Activated CD4-positive, alpha-beta memory T cell treated with anti-CD3 and anti-CD28 coated beads, Interleukin-2, amount 10 ng/mL, durations not matched to agents 7 days and 5 days (primary cell): Measurements from ENCODE around the gene COPS3. TPM values are rescaled to one million over a fixed set of nuclear protein-coding genes. Genes with fewer than 3 reads are reported as not detected.
"Not testable (repeated sequence)": the region's sequence is repeated elsewhere in the genome, so short reads cannot be mapped to it uniquely, and the experiment has no call there.

Experiments
- CTCF ChIA-PET: fragments of 350-600 bp; sonication (Branson Sonifier 250); formaldehyde crosslinking; loops from one replicate; lab custom pipeline; 2021; ENCODE audit warnings: antibody characterized with exemption, inconsistent platforms; lab: Charles Lee
- POLR2A ChIA-PET: fragments of 350-600 bp; sonication (Branson Sonifier 250); formaldehyde crosslinking; loops from one replicate; lab custom pipeline; 2021; ENCODE audit warnings: antibody characterized with exemption; lab: Charles Lee
- DNase-seq: peaks from one replicate; pipeline ENCODE4 v3.0.0-alpha.2; 2020
- H3K27ac Mint-ChIP-seq: one replicate; pipeline ENCODE4 v1.8.0; 2021; ENCODE audit warnings: mild to moderate bottlenecking, mixed read lengths
- H3K27me3 Mint-ChIP-seq: one replicate; pipeline ENCODE4 v1.8.0; 2021; ENCODE audit warnings: mixed read lengths
- H3K36me3 Mint-ChIP-seq: one replicate; pipeline ENCODE4 v1.8.0; 2021; ENCODE audit warnings: low read depth, mixed read lengths
- H3K4me1 Mint-ChIP-seq: one replicate; pipeline ENCODE4 v1.8.0; 2021; ENCODE audit warnings: mixed read lengths
- H3K4me3 Mint-ChIP-seq: one replicate; pipeline ENCODE4 v1.8.0; 2021; ENCODE audit warnings: mild to moderate bottlenecking, mixed read lengths
- H3K9me3 Mint-ChIP-seq: one replicate; pipeline ENCODE4 v1.8.0; 2021; ENCODE audit warnings: mixed read lengths
- total RNA-seq, 2 experiments: library from RNA; stranded (reverse); gene quantifications; one replicate each; pipeline ENCODE4 v1.2.3, GENCODE V29; 2021

The COPS3 gene
- total RNA-seq, 2 experiments from 2014 or later = 99.9 to 109 TPM

DNA sequence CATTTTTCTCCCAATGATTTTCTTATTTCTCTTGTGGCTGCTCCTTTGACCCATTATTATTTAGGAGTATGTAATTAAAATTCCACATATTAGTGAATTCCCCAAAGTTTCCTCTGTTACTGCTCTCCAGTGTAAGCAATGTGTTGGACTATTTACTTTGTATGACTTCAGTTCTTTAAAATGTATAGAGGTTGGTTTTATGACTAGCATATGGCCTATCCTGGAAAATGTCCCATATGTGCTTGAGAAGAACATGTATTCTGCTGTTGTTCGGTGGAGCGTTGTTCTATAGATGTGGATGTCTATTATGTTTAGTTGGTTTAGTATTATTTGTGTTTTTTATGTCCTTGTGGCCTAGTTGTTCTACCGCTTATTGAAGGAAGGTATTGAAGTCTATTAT, 16.2 kb upstream of the COPS3 start:
- POLR2A ChIA-PET = no interaction called here
- Mint-ChIP-seq H3K9me3 (no peaks in the 10 kb centered on the region), H3K27me3 (peaks cover 2% of the 10 kb centered on the region), H3K4me3 (no peak overlapping the region), H3K36me3 (no peaks in the 10 kb centered on the region), H3K27ac (no peak overlapping the region), H3K4me1 (peaks cover 23% of the 10 kb centered on the region)
- CTCF ChIA-PET = no interaction called here
- DNase-seq = no peak

GRCh38 chr17:17295141-17295540, 14.1 kb upstream of the COPS3 start:
- H3K27ac Mint-ChIP-seq = no peak overlapping the region
- DNase-seq = no peak
- no peaks in the 10 kb centered on the region for H3K9me3 Mint-ChIP-seq
- H3K4me3 Mint-ChIP-seq = no peak overlapping the region
- ChIA-PET POLR2A (no interaction called here), CTCF (no interaction called here)
- peaks cover 19% of the 10 kb centered on the region for H3K4me1 Mint-ChIP-seq
- peaks cover 2% of the 10 kb centered on the region for H3K27me3 Mint-ChIP-seq
- no peaks in the 10 kb centered on the region for H3K36me3 Mint-ChIP-seq

DNA sequence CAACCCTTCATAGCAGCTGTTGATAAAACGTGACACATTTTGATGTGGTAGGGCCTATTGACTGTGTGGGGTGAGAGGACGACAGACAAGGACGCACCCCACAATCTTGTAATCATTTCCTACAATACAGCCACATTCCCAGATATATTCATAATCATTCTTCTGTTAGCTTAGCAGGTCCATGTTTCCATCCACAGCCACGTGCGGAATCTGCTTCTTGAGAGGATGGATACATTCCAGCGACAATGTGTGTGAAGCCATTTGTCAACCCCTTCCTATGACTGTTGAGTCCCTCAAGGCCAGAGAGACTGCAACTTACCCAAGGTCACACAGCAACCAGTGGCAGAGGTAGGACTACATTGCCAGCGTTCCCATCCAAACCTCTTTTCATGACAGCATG, 8.7 kb upstream of the COPS3 start:
- Mint-ChIP-seq H3K36me3 (no peaks in the 10 kb centered on the region), H3K4me1 (no peaks in the 10 kb centered on the region), H3K27ac (no peak overlapping the region), H3K9me3 (no peaks in the 10 kb centered on the region), H3K4me3 (no peak overlapping the region), H3K27me3 (no peaks in the 10 kb centered on the region)
- POLR2A ChIA-PET = interaction anchor here (2.0 kb wide), 1 partner anchor 9 kb away, joined by 7 read pairs; the partner anchor contains the start of gene COPS3
- CTCF ChIA-PET = no interaction called here
- DNase-seq = no peak

DNA sequence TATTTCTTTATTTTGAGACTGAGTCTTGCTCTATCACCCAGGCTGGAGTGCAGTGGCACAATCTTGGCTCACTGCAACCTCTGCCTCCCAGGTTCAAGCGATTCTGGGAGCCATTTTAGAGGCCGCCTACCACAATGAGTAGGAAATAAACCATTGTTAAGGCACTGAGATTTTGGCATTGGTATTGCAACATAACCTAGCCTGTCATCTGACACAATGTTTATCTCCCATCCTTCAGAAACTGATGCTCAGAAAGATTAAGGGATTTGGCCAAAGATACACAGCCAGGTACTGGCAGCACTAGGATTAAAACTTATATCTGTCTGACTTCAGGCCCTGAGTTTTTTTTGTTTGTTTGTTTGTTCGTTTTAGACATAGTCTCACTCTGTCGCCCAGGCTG, 8.0 kb upstream of the COPS3 start:
- H3K36me3 Mint-ChIP-seq = no peaks in the 10 kb centered on the region
- no peaks in the 10 kb centered on the region for H3K27me3 Mint-ChIP-seq
- CTCF ChIA-PET = no interaction called here
- H3K4me1 Mint-ChIP-seq = no peaks in the 10 kb centered on the region
- no peaks in the 10 kb centered on the region for H3K9me3 Mint-ChIP-seq
- no peak overlapping the region for H3K4me3 Mint-ChIP-seq
- POLR2A ChIA-PET = interaction anchor here (0.6 to 2.0 kb wide), 2 partner anchors 8 to 585 kb away, joined by 3 to 7 read pairs; partner anchors contain the start of gene COPS3
- no peak for DNase-seq
- H3K27ac Mint-ChIP-seq = no peak overlapping the region

- ChIA-PET POLR2A (no interaction called here), CTCF (no interaction called here)
- Mint-ChIP-seq H3K36me3 (no peaks in the 10 kb centered on the region), H3K4me1 (peaks cover 14% of the 10 kb centered on the region), H3K9me3 (no peaks in the 10 kb centered on the region), H3K4me3 (no peak overlapping the region), H3K27me3 (peaks cover 2% of the 10 kb centered on the region), H3K27ac (no peak overlapping the region)
- no peak for DNase-seq
Observed at GRCh38 chr17:17285951-17286350, 4.9 kb upstream of the COPS3 start.

DNA sequence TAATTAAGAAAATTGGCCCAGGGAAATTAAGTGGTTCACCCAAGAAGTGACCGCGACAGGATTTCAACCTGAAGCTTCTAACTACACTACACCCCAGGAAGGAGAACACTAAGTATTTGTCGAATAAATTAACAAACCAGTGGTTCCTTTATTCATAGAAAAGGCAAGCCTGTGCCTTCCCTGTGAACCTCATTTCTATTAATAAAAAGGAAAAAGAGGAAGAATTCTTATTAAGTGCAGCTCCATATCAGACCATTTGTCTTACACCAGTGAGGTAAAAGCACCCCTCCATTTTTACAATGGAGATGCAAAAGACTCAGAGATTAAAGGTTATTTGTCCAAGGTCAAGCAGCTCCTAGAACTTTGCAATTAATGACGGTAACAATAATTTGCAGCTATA, 1.7 kb downstream of the COPS3 start:
- Mint-ChIP-seq H3K27ac (peak overlapping the region; percentile 88), H3K27me3 (peaks cover 2% of the 10 kb centered on the region), H3K36me3 (peaks cover 18% of the 10 kb centered on the region), H3K9me3 (no peaks in the 10 kb centered on the region), H3K4me3 (peak overlapping the region; percentile 89), H3K4me1 (peaks cover 41% of the 10 kb centered on the region)
- CTCF ChIA-PET = interaction anchor here (2.3 to 3.4 kb wide), 2 partner anchors 10 to 137 kb away, joined by 8 to 23 read pairs; no protein-coding TSS in a partner anchor
- POLR2A ChIA-PET = interaction anchor here (1.3 to 3.1 kb wide), 5 partner anchors 17 to 302 kb away, joined by 3 to 38 read pairs (median 10); partner anchors contain the start of gene FLCN
- no peak for DNase-seq

DNA sequence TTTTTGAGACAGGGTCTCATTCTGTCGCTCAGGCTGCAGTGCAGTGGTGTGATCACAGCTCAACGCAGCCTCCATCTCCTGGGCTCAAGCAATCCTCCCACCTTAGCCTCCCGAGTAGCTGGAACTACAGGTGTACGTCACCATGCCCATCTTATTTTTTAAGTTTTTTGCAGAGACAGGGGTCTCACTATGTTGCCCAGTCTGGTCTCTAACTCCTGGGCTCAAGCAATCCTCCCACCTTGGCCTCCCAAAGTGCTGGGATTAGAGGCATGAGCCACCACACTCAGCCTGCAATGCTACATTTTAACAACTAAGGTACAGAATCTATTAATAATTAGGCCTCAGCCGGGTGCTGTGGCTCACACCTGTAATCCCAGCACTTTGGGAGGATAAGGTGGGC, 3.6 kb downstream of the COPS3 start:
- not testable (repeated sequence) for H3K4me3 Mint-ChIP-seq, H3K27me3 Mint-ChIP-seq, H3K9me3 Mint-ChIP-seq, DNase-seq, H3K27ac Mint-ChIP-seq
- Mint-ChIP-seq H3K4me1 (peaks cover 41% of the 10 kb centered on the region), H3K36me3 (peaks cover 31% of the 10 kb centered on the region)
- POLR2A ChIA-PET = interaction anchor here (1.2 to 1.5 kb wide), 2 partner anchors 12 to 25 kb away, joined by 3 to 5 read pairs; no protein-coding TSS in a partner anchor
- CTCF ChIA-PET = interaction anchor here (1.2 kb wide), 1 partner anchor 136 kb away, joined by 3 read pairs; no protein-coding TSS in a partner anchor

DNA sequence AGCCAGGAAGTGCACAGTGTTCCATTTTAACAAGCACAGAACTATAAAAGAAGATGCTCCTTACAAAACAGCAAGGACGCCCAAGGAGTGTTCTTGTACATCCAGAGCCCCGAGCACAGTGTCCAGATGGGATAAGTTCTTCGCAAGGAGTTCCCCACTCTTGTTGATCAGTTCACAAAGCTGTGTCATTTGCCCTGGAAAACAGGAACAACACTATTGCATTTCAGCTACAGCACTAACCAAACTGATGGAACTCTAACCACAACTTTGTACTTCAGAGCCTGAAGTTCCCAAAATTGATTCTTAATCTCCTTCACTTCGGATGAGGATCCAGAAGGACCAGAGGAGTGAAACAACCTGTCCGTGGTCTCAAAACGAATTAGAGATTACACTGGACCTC, 5.1 kb downstream of the COPS3 start:
- POLR2A ChIA-PET = no interaction called here
- no peak for DNase-seq
- Mint-ChIP-seq H3K27me3 (no peaks in the 10 kb centered on the region), H3K4me3 (no peak overlapping the region), H3K9me3 (no peaks in the 10 kb centered on the region), H3K4me1 (peaks cover 27% of the 10 kb centered on the region), H3K27ac (no peak overlapping the region), H3K36me3 (peaks cover 32% of the 10 kb centered on the region)
- CTCF ChIA-PET = interaction anchor here (0.6 to 0.7 kb wide), 2 partner anchors 9 to 37 kb away, joined by 3 read pairs; no protein-coding TSS in a partner anchor

DNA sequence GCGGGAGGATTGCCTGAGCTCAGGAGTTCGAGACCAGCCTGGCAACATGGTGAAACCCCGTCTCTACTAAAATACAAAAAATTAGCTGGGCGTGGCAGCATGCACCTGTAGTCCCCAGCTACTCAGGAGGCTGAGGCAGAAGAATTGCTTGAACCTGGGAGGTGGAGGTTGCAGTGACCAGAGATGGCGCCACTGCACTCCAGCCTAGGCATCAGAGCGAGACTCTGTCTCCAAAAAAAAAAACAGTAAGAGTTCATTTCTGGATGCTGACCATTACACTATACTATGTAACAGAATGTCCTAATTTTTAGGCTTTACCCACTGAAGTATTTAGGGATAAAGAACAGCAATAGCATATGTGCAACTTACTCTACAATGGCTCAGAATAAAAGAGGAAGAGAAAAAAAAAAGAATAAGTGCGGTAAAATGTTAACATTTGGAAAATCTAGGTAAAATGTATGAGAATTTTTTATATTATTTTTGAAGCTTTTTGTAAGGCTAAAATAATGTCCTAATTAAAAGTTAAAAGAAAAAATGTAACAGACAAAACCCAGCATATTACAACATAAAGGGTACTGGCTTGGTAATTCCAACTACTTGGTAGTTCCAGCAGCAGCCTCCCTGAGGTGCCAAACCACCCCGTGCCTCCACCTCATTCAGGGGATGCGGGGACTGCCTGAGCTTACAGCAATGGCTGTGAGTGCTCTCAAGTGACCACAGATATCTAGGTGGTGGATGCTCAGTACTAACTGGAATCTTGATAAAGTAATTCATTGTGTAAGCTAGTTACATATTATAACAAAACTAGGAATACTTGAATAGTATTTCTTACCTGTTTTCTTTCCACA, 10.9 kb downstream of the COPS3 start:
- Mint-ChIP-seq H3K4me1 (no peaks in the 10 kb centered on the region), H3K36me3 (peaks cover 52% of the 10 kb centered on the region), H3K4me3 (no peak overlapping the region), H3K9me3 (no peaks in the 10 kb centered on the region), H3K27me3 (no peaks in the 10 kb centered on the region), H3K27ac (no peak overlapping the region)
- ChIA-PET CTCF (interaction anchor here (0.6 to 4.4 kb wide), 12 partner anchors 8 to 133 kb away, joined by 3 to 24 read pairs (median 4); partner anchors contain the start of gene COPS3), POLR2A (interaction anchor here (1.4 kb wide), 1 partner anchor 9 kb away, joined by 3 read pairs; no protein-coding TSS in a partner anchor)
- DNase-seq = peak; percentile 37

DNA sequence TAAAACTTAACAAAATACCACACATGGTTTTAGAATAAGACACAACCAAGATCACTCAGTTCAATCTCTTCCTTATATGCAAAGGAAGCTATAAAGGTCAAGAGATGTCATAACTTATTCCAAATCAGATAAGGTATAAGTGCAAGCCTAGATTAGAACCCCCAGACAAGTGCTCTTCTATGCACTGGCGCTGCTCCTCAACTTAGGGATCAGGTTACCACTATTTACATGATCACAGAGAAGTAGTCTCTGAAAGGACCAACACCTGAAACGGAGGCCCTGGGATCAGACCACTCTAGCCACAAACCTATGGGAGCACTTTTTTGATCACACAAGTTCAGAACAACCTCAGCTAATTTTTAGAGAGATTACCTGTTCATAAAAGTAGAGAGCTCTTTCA, 16.6 kb downstream of the COPS3 start:
- POLR2A ChIA-PET = interaction anchor here (0.9 kb wide), 1 partner anchor 29 kb away, joined by 3 read pairs; no protein-coding TSS in a partner anchor
- H3K4me3 Mint-ChIP-seq = no peak overlapping the region
- DNase-seq = no peak
- CTCF ChIA-PET = interaction anchor here (1.3 to 2.8 kb wide), 2 partner anchors 10 to 122 kb away, joined by 3 to 10 read pairs; no protein-coding TSS in a partner anchor
- peaks cover 57% of the 10 kb centered on the region for H3K36me3 Mint-ChIP-seq
- no peaks in the 10 kb centered on the region for H3K9me3 Mint-ChIP-seq
- H3K27me3 Mint-ChIP-seq = no peaks in the 10 kb centered on the region
- no peak overlapping the region for H3K27ac Mint-ChIP-seq
- no peaks in the 10 kb centered on the region for H3K4me1 Mint-ChIP-seq

DNA sequence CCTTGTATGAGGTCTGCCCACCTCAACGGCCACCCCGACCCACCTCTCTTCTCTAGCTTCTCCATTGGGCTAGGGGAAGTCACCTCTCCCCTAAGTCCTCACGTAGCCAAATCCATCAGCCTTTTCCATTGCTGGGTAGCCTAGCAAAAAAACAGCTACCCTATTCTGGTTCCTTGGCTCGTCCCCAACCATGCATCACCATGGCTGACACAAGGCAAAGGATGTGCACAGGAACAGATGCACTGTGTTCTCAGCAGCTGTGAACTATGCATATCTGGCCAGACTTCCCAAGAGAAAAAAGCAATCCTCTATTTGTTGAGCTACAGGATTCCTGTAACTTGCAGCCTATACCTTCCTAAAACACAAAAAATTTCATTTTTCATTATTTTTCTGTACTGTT, 22.0 kb downstream of the COPS3 start:
- H3K36me3 Mint-ChIP-seq = peaks cover 65% of the 10 kb centered on the region
- H3K4me1 Mint-ChIP-seq = no peaks in the 10 kb centered on the region
- ChIA-PET CTCF (interaction anchor here (1.0 to 1.5 kb wide), 2 partner anchors 54 to 117 kb away, joined by 3 to 4 read pairs; no protein-coding TSS in a partner anchor), POLR2A (interaction anchor here (0.7 to 1.2 kb wide), 3 partner anchors 8 to 22 kb away, joined by 3 to 4 read pairs (median 3); partner anchors contain the start of gene COPS3)
- DNase-seq = no peak
- no peaks in the 10 kb centered on the region for H3K27me3 Mint-ChIP-seq
- no peak overlapping the region for H3K4me3 Mint-ChIP-seq
- H3K9me3 Mint-ChIP-seq = no peaks in the 10 kb centered on the region
- H3K27ac Mint-ChIP-seq = no peak overlapping the region

DNA sequence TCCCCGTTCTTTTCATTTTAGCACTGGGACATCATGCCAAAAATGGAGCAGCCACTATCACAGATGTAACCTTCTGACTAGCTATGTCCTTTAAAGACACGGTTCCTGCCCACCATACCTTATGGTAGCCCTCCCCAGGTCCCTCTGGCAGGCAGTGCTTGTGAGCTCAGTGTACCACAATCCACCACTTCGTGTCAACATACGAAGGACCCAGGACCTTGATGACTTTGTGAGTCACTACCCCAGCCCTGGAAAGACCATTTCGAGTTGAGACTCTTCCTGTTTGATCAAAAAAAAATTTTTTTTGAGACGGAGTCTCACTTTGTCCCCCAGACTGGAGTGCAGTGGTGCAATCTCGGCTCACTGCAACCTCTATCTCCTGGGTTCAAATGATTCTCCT, 23.0 kb downstream of the COPS3 start:
- POLR2A ChIA-PET = interaction anchor here (0.6 to 1.2 kb wide), 3 partner anchors 9 to 252 kb away, joined by 3 to 4 read pairs (median 3); partner anchors contain the start of gene COPS3
- Mint-ChIP-seq H3K27ac (no peak overlapping the region), H3K4me1 (peaks cover 6% of the 10 kb centered on the region), H3K9me3 (no peaks in the 10 kb centered on the region), H3K36me3 (peaks cover 66% of the 10 kb centered on the region), H3K27me3 (no peaks in the 10 kb centered on the region), H3K4me3 (no peak overlapping the region)
- no peak for DNase-seq
- CTCF ChIA-PET = interaction anchor here (1.0 to 1.5 kb wide), 3 partner anchors 13 to 116 kb away, joined by 4 read pairs; no protein-coding TSS in a partner anchor

- Mint-ChIP-seq H3K9me3 (no peaks in the 10 kb centered on the region), H3K27ac (no peak overlapping the region), H3K36me3 (peaks cover 71% of the 10 kb centered on the region), H3K4me1 (peaks cover 7% of the 10 kb centered on the region), H3K27me3 (no peaks in the 10 kb centered on the region), H3K4me3 (no peak overlapping the region)
- DNase-seq = no peak
- ChIA-PET POLR2A (interaction anchor here (0.6 to 0.7 kb wide), 2 partner anchors 24 to 485 kb away, joined by 3 read pairs; no protein-coding TSS in a partner anchor), CTCF (interaction anchor here (0.5 to 1.5 kb wide), 2 partner anchors 14 to 399 kb away, joined by 4 read pairs; no protein-coding TSS in a partner anchor)
Observed at GRCh38 chr17:17256316-17256715, 24.7 kb downstream of the COPS3 start.
